Parathyroid adenoma (tissue), 2 donors: Measurements from ENCODE around the gene BYSL.

ENCODE experiments used
- H2AFZ ChIP-seq: fragments of 300-600 bp; sonication (generic); one replicate; pipeline ENCODE4 v1.7.0; 2017; ENCODE audit warnings: antibody characterized with exemption, mild to moderate bottlenecking
- H3K27ac ChIP-seq: fragments of 300-600 bp; sonication (generic); one replicate; pipeline ENCODE4 v1.7.0; 2017
- H3K27me3 ChIP-seq: fragments of 300-600 bp; sonication (generic); one replicate; pipeline ENCODE4 v1.7.0; 2017; ENCODE audit warnings: low read length; ENCODE audit not compliant: control insufficient read depth, insufficient read depth
- H3K36me3 ChIP-seq: fragments of 300-600 bp; sonication (generic); one replicate; pipeline ENCODE4 v1.7.0; 2017; ENCODE audit warnings: low read length; ENCODE audit not compliant: control insufficient read depth, insufficient read depth
- H3K4me1 ChIP-seq: fragments of 300-600 bp; sonication (generic); one replicate; pipeline ENCODE4 v1.7.0; 2017; ENCODE audit warnings: control low read depth
- H3K4me2 ChIP-seq: fragments of 300-600 bp; sonication (generic); one replicate; pipeline ENCODE4 v1.7.0; 2017; ENCODE audit warnings: low read length
- H3K4me3 ChIP-seq: fragments of 300-600 bp; sonication (generic); one replicate; pipeline ENCODE4 v1.7.0; 2017; ENCODE audit warnings: low read depth, low read length
- H3K79me2 ChIP-seq: fragments of 300-600 bp; sonication (generic); one replicate; pipeline ENCODE4 v1.7.0; 2017; ENCODE audit warnings: control low read depth
- H3K9ac ChIP-seq: fragments of 300-600 bp; sonication (generic); one replicate; pipeline ENCODE4 v1.7.0; 2017; ENCODE audit warnings: mild to moderate bottlenecking
- H3K9me3 ChIP-seq: fragments of 300-600 bp; sonication (generic); one replicate; pipeline ENCODE4 v1.7.0; 2017; ENCODE audit warnings: low read length; ENCODE audit not compliant: control insufficient read depth
- TF ChIP-seq, protein P1 (sequence below): fragments of 300-600 bp; sonication (generic); IDR thresholded peaks from one replicate; pipeline ENCODE4 v1.7.0; 2017; ENCODE audit warnings: antibody characterized with exemption, mild to moderate bottlenecking
- donor health status: primary hyperparathyroidism.

The BYSL gene

DNA sequence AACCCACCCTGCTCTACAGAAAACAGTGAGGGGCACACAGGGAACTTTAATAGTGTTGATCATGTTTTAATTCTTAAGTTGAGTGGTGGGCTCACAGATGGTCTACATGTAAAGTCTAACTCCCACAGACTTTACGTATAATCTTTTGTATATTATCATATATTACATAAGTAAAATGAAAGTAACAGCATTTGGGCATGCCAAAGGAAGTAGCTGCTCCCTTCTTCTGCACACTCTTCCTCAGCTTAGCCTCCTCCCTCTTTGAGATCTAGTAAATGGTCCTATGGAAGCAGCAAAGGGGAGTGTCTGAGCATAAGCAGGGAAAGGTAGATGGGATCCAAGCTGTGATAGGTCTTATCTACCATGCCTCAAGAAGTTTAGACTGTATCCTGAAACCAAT is 11.6 kb upstream of the BYSL start:
- H3K27me3 ChIP-seq, result no peaks in the 10 kb centered on the region
- no peaks in the 10 kb centered on the region for H3K36me3 ChIP-seq

DNA sequence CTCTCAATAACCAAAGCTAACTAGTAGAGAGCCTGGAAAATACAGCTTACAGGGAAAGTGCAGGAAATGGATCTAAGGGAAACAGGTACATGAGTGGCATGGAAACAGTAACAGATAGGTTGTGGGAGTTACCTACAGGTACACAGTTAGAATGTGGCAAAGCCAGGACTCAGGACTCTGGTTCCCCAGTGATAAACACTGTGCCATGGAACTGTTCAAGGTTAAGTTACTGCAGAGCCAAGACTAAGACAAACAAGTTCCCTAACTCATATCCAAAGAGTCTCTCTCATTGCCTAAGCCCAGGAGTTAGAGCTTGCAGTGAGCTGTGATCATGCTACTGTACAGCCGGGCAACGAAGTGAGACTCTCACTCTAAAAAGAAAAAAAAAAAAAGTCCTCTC is 7.0 kb upstream of the BYSL start:
- TF ChIP-seq, protein P1, sequence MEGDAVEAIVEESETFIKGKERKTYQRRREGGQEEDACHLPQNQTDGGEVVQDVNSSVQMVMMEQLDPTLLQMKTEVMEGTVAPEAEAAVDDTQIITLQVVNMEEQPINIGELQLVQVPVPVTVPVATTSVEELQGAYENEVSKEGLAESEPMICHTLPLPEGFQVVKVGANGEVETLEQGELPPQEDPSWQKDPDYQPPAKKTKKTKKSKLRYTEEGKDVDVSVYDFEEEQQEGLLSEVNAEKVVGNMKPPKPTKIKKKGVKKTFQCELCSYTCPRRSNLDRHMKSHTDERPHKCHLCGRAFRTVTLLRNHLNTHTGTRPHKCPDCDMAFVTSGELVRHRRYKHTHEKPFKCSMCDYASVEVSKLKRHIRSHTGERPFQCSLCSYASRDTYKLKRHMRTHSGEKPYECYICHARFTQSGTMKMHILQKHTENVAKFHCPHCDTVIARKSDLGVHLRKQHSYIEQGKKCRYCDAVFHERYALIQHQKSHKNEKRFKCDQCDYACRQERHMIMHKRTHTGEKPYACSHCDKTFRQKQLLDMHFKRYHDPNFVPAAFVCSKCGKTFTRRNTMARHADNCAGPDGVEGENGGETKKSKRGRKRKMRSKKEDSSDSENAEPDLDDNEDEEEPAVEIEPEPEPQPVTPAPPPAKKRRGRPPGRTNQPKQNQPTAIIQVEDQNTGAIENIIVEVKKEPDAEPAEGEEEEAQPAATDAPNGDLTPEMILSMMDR, result no peak
- Histone ChIP-seq H3K4me1 (no peaks in the 10 kb centered on the region), H2AFZ (no peak overlapping the region), H3K27me3 (no peaks in the 10 kb centered on the region), H3K36me3 (no peaks in the 10 kb centered on the region), H3K4me3 (no peak overlapping the region), H3K4me2 (no peak overlapping the region), H3K9me3 (no peaks in the 10 kb centered on the region), H3K9ac (no peak overlapping the region), H3K27ac (no peak overlapping the region), H3K79me2 (peaks cover 45% of the 10 kb centered on the region)

More for the DNA sequence above, 11.6 kb upstream of the BYSL start:
- TF ChIP-seq, protein P1, result no peak
- Histone ChIP-seq H3K4me2 (no peak overlapping the region), H3K4me3 (no peak overlapping the region), H3K9ac (no peak overlapping the region), H3K79me2 (peaks cover 23% of the 10 kb centered on the region), H2AFZ (no peak overlapping the region), H3K27ac (no peak overlapping the region), H3K9me3 (no peaks in the 10 kb centered on the region), H3K4me1 (no peaks in the 10 kb centered on the region)

DNA sequence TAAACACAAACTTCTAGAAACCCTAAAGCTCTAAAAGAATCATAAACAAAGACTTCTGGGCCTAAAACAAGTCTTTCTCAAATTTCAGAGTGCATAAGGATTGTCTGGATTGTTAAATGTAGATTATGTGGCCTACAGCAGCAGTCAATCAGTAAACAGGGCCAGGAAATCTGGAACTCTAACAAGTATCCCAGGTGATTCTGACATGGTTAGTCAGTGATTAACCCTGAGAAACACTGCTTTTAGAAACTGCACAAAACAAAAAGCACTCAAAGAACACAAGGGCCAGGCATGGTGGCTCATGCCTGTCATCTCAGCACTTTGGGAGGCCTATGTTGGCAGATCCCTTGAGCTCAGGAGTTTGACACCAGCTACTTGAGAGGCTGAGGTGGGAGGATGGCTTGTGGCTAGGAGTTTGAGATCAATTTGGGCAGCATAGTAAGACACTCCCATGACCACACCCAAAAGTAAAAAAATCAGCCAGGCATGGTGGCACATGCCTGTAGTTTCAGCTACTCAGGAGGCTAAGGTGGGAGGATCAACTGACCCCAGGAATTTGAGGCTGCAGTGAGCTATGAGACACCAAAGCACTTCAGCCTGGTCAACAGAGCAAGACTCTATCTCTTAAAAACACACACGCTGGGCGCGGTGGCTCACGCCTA is 6.3 kb upstream of the BYSL start:
- Histone ChIP-seq H3K36me3 (no peaks in the 10 kb centered on the region), H3K79me2 (peaks cover 47% of the 10 kb centered on the region), H3K9ac (no peak overlapping the region), H3K4me2 (no peak overlapping the region), H2AFZ (no peak overlapping the region), H3K27me3 (no peaks in the 10 kb centered on the region), H3K27ac (no peak overlapping the region), H3K9me3 (no peaks in the 10 kb centered on the region), H3K4me1 (peaks cover 3% of the 10 kb centered on the region), H3K4me3 (no peak overlapping the region)
- TF ChIP-seq, protein P1, result no peak

DNA sequence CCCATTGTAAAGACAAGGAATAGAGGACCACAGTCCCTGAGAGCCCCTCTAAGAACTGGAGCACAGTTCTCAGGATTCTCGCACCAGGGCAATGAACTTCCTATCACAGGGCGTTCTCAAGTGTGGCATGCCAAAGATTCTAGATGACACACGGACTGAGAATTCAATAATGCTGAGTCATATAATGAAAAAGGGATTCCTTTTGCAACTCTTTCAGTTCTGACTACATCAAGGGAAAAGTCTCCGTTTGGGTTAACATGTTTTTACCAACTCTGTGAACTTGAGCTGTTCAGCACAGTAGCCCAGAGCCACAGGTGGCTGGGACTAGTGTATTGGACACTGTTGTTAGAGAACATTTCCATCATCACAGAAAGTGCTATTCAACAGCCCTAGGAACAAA is 3.8 kb upstream of the BYSL start:
- no peaks in the 10 kb centered on the region for H3K9me3 ChIP-seq
- H3K27ac ChIP-seq, result no peak overlapping the region
- peaks cover 8% of the 10 kb centered on the region for H3K4me1 ChIP-seq
- H3K36me3 ChIP-seq, result no peaks in the 10 kb centered on the region
- peaks cover 46% of the 10 kb centered on the region for H3K79me2 ChIP-seq
- TF ChIP-seq, protein P1, result no peak
- no peaks in the 10 kb centered on the region for H3K27me3 ChIP-seq
- no peak overlapping the region for H3K4me2 ChIP-seq
- H2AFZ ChIP-seq, result no peak overlapping the region
- no peak overlapping the region for H3K9ac ChIP-seq
- no peak overlapping the region for H3K4me3 ChIP-seq

- Histone ChIP-seq H3K36me3 (no peaks in the 10 kb centered on the region), H3K4me2 (peak overlapping the region; percentile 97), H3K27me3 (no peaks in the 10 kb centered on the region), H3K27ac (peak overlapping the region; percentile 97), H2AFZ (peak overlapping the region; percentile 100), H3K9me3 (no peaks in the 10 kb centered on the region), H3K4me3 (peak overlapping the region; percentile 100), H3K9ac (peak overlapping the region; percentile 38), H3K4me1 (peaks cover 10% of the 10 kb centered on the region), H3K79me2 (peaks cover 39% of the 10 kb centered on the region)
- TF ChIP-seq, protein P1, result no peak
Observed at GRCh38 chr6:41921712-41921998, 356 bp downstream of the BYSL start.
